SK-N-SH (cell line): Measurements from ENCODE around the gene ASB4. TPM values are rescaled to one million over a fixed set of nuclear protein-coding genes. Genes with fewer than 3 reads are reported as not detected.

ENCODE experiments used
- CTCF ChIA-PET: fragments of 300-600, 350-600 bp; formaldehyde crosslinking; extraction: SDS; loops from one replicate; lab custom pipeline; 2021; lab: Yijun Ruan, JAX
- POLR2A ChIA-PET: fragments of 350-600 bp; sonication (Branson Sonifier 250); formaldehyde crosslinking; extraction: SDS; loops from one replicate; lab custom pipeline; 2020; ENCODE audit warnings: antibody characterized with exemption, inconsistent platforms; lab: Yijun Ruan, JAX
- DNase-seq: peaks from one replicate; pipeline ENCODE4 v3.0.0; 2012
- H2AFZ ChIP-seq: fragments of 200-600 bp; sonication (generic); 2 replicates; pipeline ENCODE4 v1.8.1; 2016; ENCODE audit warnings: antibody characterized with exemption, mild to moderate bottlenecking, low read depth
- H3F3A ChIP-seq: fragments of 200-600 bp; sonication (generic); replicated peaks from 2 replicates; pipeline ENCODE3; 2016; ENCODE audit warnings: antibody characterized with exemption, mild to moderate bottlenecking; ENCODE audit not compliant: insufficient read depth
- H3K27ac ChIP-seq, 2 experiments: fragments of 200-500 bp in 1 of 2; fragments of 200-600 bp in 1 of 2; sonication (Bioruptor generic) in 1 of 2; sonication (generic), shearing (Covaris generic) in 1 of 2; 2 replicates each; pipeline versions ENCODE4 v1.5.1 to v1.6.1; 2014 to 2016; ENCODE audit warnings: low read depth in 2 of 2, inconsistent platforms in 1 of 2, low read length in 1 of 2, mild to moderate bottlenecking in 1 of 2, mixed read lengths in 1 of 2
- H3K27me3 ChIP-seq: fragments of 200-600 bp; sonication (generic), shearing (Covaris generic); 2 replicates; pipeline ENCODE4 v1.6.1; 2016; ENCODE audit warnings: mixed run types; ENCODE audit not compliant: insufficient read depth
- H3K36me3 ChIP-seq, 2 experiments: fragments of 200-500 bp in 1 of 2; fragments of 200-600 bp in 1 of 2; sonication (Bioruptor generic) in 1 of 2; sonication (generic) in 1 of 2; replicated peaks in 1 of 2; 2 replicates each; pipeline versions ENCODE3 to v1.5.1; 2014 to 2016; ENCODE audit warnings: low read length in 1 of 2, mild to moderate bottlenecking in 1 of 2; ENCODE audit not compliant: insufficient read depth in 2 of 2, control insufficient read depth in 1 of 2
- H3K4me1 ChIP-seq, 2 experiments: fragments of 200-500 bp in 1 of 2; fragments of 200-600 bp in 1 of 2; sonication (Bioruptor generic) in 1 of 2; sonication (generic), shearing (Covaris generic) in 1 of 2; 2 replicates each; pipeline versions ENCODE4 v1.5.1 to v1.6.1; 2014 to 2016; ENCODE audit warnings: low read depth in 1 of 2, low read length in 1 of 2, mixed run types in 1 of 2; ENCODE audit not compliant: insufficient read depth in 2 of 2, control insufficient read depth in 1 of 2
- H3K4me2 ChIP-seq: fragments of 200-600 bp; sonication (generic), shearing (Covaris generic); 2 replicates; pipeline ENCODE4 v1.6.1; 2017; ENCODE audit warnings: mixed run types
- H3K4me3 ChIP-seq, 2 experiments: fragments of 200-500 bp in 1 of 2; fragments of 200-600 bp in 1 of 2; sonication (Bioruptor generic) in 1 of 2; sonication (generic), shearing (Covaris generic) in 1 of 2; 2 replicates each; pipeline versions ENCODE4 v1.5.1 to v1.8.1; 2014 to 2016; ENCODE audit warnings: low read depth in 2 of 2, inconsistent platforms in 1 of 2, low read length in 1 of 2, mild to moderate bottlenecking in 1 of 2, mixed read lengths in 1 of 2, moderate library complexity in 1 of 2
- H3K79me2 ChIP-seq: fragments of 200-600 bp; sonication (generic); 2 replicates; pipeline ENCODE4 v1.8.1; 2017; ENCODE audit warnings: mild to moderate bottlenecking; ENCODE audit not compliant: insufficient read depth
- H3K9ac ChIP-seq: fragments of 200-600 bp; sonication (generic); 2 replicates; pipeline ENCODE4 v1.6.1; 2017; ENCODE audit warnings: mixed run types
- H3K9me2 ChIP-seq: fragments of 200-600 bp; sonication (generic); 2 replicates; pipeline ENCODE4 v1.6.1; 2017; ENCODE audit warnings: mixed run types
- H3K9me3 ChIP-seq: fragments of 200-600 bp; sonication (generic); 2 replicates; pipeline ENCODE4 v1.6.1; 2017; ENCODE audit warnings: mixed run types, mild to moderate bottlenecking, moderate library complexity
- H4K20me1 ChIP-seq: fragments of 200-600 bp; sonication (generic); 2 replicates; pipeline ENCODE4 v1.6.1; 2017; ENCODE audit warnings: mild to moderate bottlenecking, mixed run types; ENCODE audit not compliant: insufficient read depth
- ELF1 ChIP-seq: IDR thresholded peaks from 2 replicates; pipeline ENCODE4 v1.4.0; 2012
- EP300 ChIP-seq, 2 experiments: IDR thresholded peaks; 2 replicates each; pipeline versions ENCODE4 v1.4.0 to v1.6.1; 2012; ENCODE audit warnings: borderline replicate concordance in 1 of 2, low read depth in 1 of 2, low read length in 1 of 2
- EZH2phosphoT487 ChIP-seq: fragments of 200-600 bp; sonication (generic); IDR thresholded peaks from 2 replicates; pipeline ENCODE4 v1.6.1; 2017; ENCODE audit warnings: low read depth, mixed run types, mild to moderate bottlenecking, antibody characterized with exemption, moderate library complexity, borderline replicate concordance
- FOXM1 ChIP-seq: IDR thresholded peaks from 2 replicates; pipeline ENCODE4 v1.4.0; 2012; ENCODE audit warnings: low read depth, mild to moderate bottlenecking
- GATA2 ChIP-seq: sonication (generic); formaldehyde crosslinking; IDR thresholded peaks from 2 replicates; pipeline ENCODE4 v1.5.0; 2020; ENCODE audit warnings: mild to moderate bottlenecking, missing genetic modification reagents
- IRF3 ChIP-seq: fragments of 150-350 bp; IDR thresholded peaks from 2 replicates; pipeline ENCODE4 v1.6.1; 2016; ENCODE audit warnings: mild to moderate bottlenecking, low read depth, low read length
- NRF1 ChIP-seq: IDR thresholded peaks from 2 replicates; pipeline ENCODE4 v1.6.1; 2012; ENCODE audit warnings: low read depth, mild to moderate bottlenecking, low read length
- PBX3 ChIP-seq: IDR thresholded peaks from 2 replicates; pipeline ENCODE4; 2012
- RCOR1 ChIP-seq: fragments of 150-350 bp; IDR thresholded peaks from 2 replicates; pipeline ENCODE4 v1.6.1; 2017; ENCODE audit warnings: antibody characterized with exemption, low read length
- REST ChIP-seq: IDR thresholded peaks from 2 replicates; pipeline ENCODE4 v1.6.1; 2012; ENCODE audit warnings: mild to moderate bottlenecking, low read depth, low read length, moderate library complexity
- RFX5 ChIP-seq: IDR thresholded peaks from 2 replicates; pipeline ENCODE4 v1.6.1; 2012; ENCODE audit warnings: mild to moderate bottlenecking, improper control_type of control experiment, low read length
- SIN3A ChIP-seq: IDR thresholded peaks from 2 replicates; pipeline ENCODE4 v1.6.1; 2012; ENCODE audit warnings: low read depth, mild to moderate bottlenecking, low read length, moderate library complexity, borderline replicate concordance
- SMC3 ChIP-seq: IDR thresholded peaks from 2 replicates; pipeline ENCODE4 v1.6.1; 2012; ENCODE audit warnings: low read depth, low read length, improper control_type of control experiment
- USF1 ChIP-seq: IDR thresholded peaks from 2 replicates; pipeline ENCODE4 v1.4.0; 2012; ENCODE audit warnings: low read depth, borderline replicate concordance
- USF2 ChIP-seq: fragments of 150-350 bp; IDR thresholded peaks from 2 replicates; pipeline ENCODE4 v1.6.1; 2017; ENCODE audit warnings: antibody characterized with exemption, low read length, low read depth, borderline replicate concordance
- YY1 ChIP-seq: IDR thresholded peaks from 2 replicates; pipeline ENCODE4 v1.4.0; 2012; ENCODE audit warnings: low read depth, mild to moderate bottlenecking
- ZBTB33 ChIP-seq: IDR thresholded peaks from 2 replicates; pipeline ENCODE4 v1.4.0; 2012; ENCODE audit warnings: low read depth, borderline replicate concordance
- WGBS: methylation state at CpG from one replicate; pipeline ENCODE4 v1.1.6; 2017; ENCODE audit warnings: low lambda C conversion rate; 5-methylcytosine and 5-hydroxymethylcytosine counted together
- polyA plus RNA-seq, 3 experiments: library from polyadenylated mRNA; depleted of rRNA; stranded (reverse); fragments of >200 nt; gene quantifications; 2 replicates each; pipeline ENCODE4 v1.2.3, GENCODE V29; 2012

Gene ASB4
- polyA plus RNA-seq, 1 of the 3 experiments (the other 2 are of a cell fraction) = not detected

GRCh38 chr7:95569720-95570119 is 84.0 kb downstream of the ASB4 start:
- 4% methylated on average over 2 of the region's 2 CpGs for WGBS
- no peak overlapping the region for H3K27ac ChIP-seq
- no peaks in the 10 kb centered on the region for H3K9me2 ChIP-seq
- no peak overlapping the region for H2AFZ ChIP-seq
- no peaks in the 10 kb centered on the region for H3K9me3 ChIP-seq
- H3F3A ChIP-seq = no peaks in the 10 kb centered on the region
- H3K4me1 ChIP-seq = no peaks in the 10 kb centered on the region
- POLR2A ChIA-PET = no interaction called here
- no peaks in the 10 kb centered on the region for H4K20me1 ChIP-seq
- peaks cover 13% of the 10 kb centered on the region; the same call in 1 of the 2 replicates for H3K27me3 ChIP-seq
- no peak overlapping the region for H3K4me2 ChIP-seq
- no peak overlapping the region for H3K4me3 ChIP-seq
- no peak overlapping the region for H3K9ac ChIP-seq
- H3K36me3 ChIP-seq = no peaks in the 10 kb centered on the region
- CTCF ChIA-PET = interaction anchor here (1.0 to 1.6 kb wide), 3 partner anchors 28 to 58 kb away, joined by 3 to 7 read pairs (median 3); no protein-coding TSS in a partner anchor
- no peak for DNase-seq
- H3K79me2 ChIP-seq = no peaks in the 10 kb centered on the region
- no peak for TF ChIP-seq RCOR1
- TF ChIP-seq ELF1 = no peak
- no peak for TF ChIP-seq EP300 (IDR thresholded peaks at IDR 0.05; ENCODE audit: borderline replicate concordance in 1 of 2, low read depth in 1 of 2, low read length in 1 of 2)
- no peak for TF ChIP-seq ZBTB33
- TF ChIP-seq SIN3A = no peak
- no peak for TF ChIP-seq REST
- TF ChIP-seq FOXM1 = no peak
- no peak for TF ChIP-seq USF2
- TF ChIP-seq YY1 = no peak
- no peak for TF ChIP-seq SMC3
- no peak for TF ChIP-seq EZH2phosphoT487
- no peak for TF ChIP-seq PBX3
- no peak for TF ChIP-seq USF1
- TF ChIP-seq NRF1 = no peak
- no peak for TF ChIP-seq IRF3
- no peak for TF ChIP-seq GATA2 (CRISPR knock-in tag)
- no peak for TF ChIP-seq RFX5
